ENCODE measurements around the gene ZNF746.

Gene ZNF746

GRCh38 chr7:149529136-149529718, 31.6 kb upstream of the ZNF746 start:
- Histone ChIP-seq H3K27me3 (ENCODE audit: insufficient read depth, low read depth, severe bottlenecking) (no peaks in the 10 kb centered on the region), H3K4me3 (ENCODE audit: low read depth, low read length) (no peak overlapping the region), H3K9me3 (ENCODE audit: severe bottlenecking) (peaks cover 41% of the 10 kb centered on the region), H3K36me3 (no peaks in the 10 kb centered on the region), H3K27ac (no peak overlapping the region)
- no peak for DNase-seq
- no peak for TF ChIP-seq CTCF (IDR thresholded peaks at IDR 0.05; ENCODE audit: low read depth, low read length)

GRCh38 chr7:149527414-149527813, 29.8 kb upstream of the ZNF746 start:
- Histone ChIP-seq H3K4me3 (ENCODE audit: low read depth, low read length) (no peak overlapping the region), H3K27ac (no peak overlapping the region), H3K9me3 (ENCODE audit: severe bottlenecking) (peaks cover 33% of the 10 kb centered on the region), H3K36me3 (no peaks in the 10 kb centered on the region), H3K27me3 (ENCODE audit: insufficient read depth, low read depth, severe bottlenecking) (no peaks in the 10 kb centered on the region)
- no peak for TF ChIP-seq CTCF (IDR thresholded peaks at IDR 0.05; ENCODE audit: low read depth, low read length)
- no peak for DNase-seq

GRCh38 chr7:149525280-149525679, 27.7 kb upstream of the ZNF746 start:
- Histone ChIP-seq H3K9me3 (ENCODE audit: severe bottlenecking) (peaks cover 25% of the 10 kb centered on the region), H3K36me3 (no peaks in the 10 kb centered on the region), H3K4me3 (ENCODE audit: low read depth, low read length) (no peak overlapping the region), H3K27me3 (ENCODE audit: insufficient read depth, low read depth, severe bottlenecking) (no peaks in the 10 kb centered on the region), H3K27ac (no peak overlapping the region)
- DNase-seq: no peak
- no peak for TF ChIP-seq CTCF (IDR thresholded peaks at IDR 0.05; ENCODE audit: low read depth, low read length)

GRCh38 chr7:149524394-149524793, 26.8 kb upstream of the ZNF746 start:
- Histone ChIP-seq H3K36me3 (no peaks in the 10 kb centered on the region), H3K27me3 (ENCODE audit: insufficient read depth, low read depth, severe bottlenecking) (no peaks in the 10 kb centered on the region), H3K4me3 (ENCODE audit: low read depth, low read length) (no peak overlapping the region), H3K27ac (no peak overlapping the region), H3K9me3 (ENCODE audit: severe bottlenecking) (peaks cover 17% of the 10 kb centered on the region)
- no peak for TF ChIP-seq CTCF (IDR thresholded peaks at IDR 0.05; ENCODE audit: low read depth, low read length)
- no peak for DNase-seq

- no peak for TF ChIP-seq CTCF (IDR thresholded peaks at IDR 0.05; ENCODE audit: low read depth, low read length)
These were observed 12.6 kb upstream of the ZNF746 start for GRCh38 chr7:149510248-149510647.

GRCh38 chr7:149509774-149510173, 12.2 kb upstream of the ZNF746 start:
- Histone ChIP-seq H3K4me3 (ENCODE audit: low read depth, low read length) (no peak overlapping the region), H3K27ac (no peak overlapping the region), H3K27me3 (ENCODE audit: insufficient read depth, low read depth, severe bottlenecking) (no peaks in the 10 kb centered on the region), H3K9me3 (ENCODE audit: severe bottlenecking) (peaks cover 12% of the 10 kb centered on the region), H3K36me3 (no peaks in the 10 kb centered on the region)
- TF ChIP-seq CTCF (IDR thresholded peaks at IDR 0.05; ENCODE audit: low read depth, low read length): no peak
- DNase-seq: no peak

More at GRCh38 chr7:149510248-149510647, 12.6 kb upstream of the ZNF746 start:
- Histone ChIP-seq H3K27me3 (ENCODE audit: insufficient read depth, low read depth, severe bottlenecking) (no peaks in the 10 kb centered on the region), H3K36me3 (no peaks in the 10 kb centered on the region), H3K27ac (no peak overlapping the region), H3K4me3 (ENCODE audit: low read depth, low read length) (no peak overlapping the region), H3K9me3 (ENCODE audit: severe bottlenecking) (peaks cover 12% of the 10 kb centered on the region)
- no peak for DNase-seq
